ENCODE data around the gene IL19. TPM values are rescaled to one million over a fixed set of nuclear protein-coding genes. Genes with fewer than 3 reads are reported as not detected.

Gene IL19
- total and polyA plus RNA-seq, 3 experiments from 2014 or later = not detected

DNA sequence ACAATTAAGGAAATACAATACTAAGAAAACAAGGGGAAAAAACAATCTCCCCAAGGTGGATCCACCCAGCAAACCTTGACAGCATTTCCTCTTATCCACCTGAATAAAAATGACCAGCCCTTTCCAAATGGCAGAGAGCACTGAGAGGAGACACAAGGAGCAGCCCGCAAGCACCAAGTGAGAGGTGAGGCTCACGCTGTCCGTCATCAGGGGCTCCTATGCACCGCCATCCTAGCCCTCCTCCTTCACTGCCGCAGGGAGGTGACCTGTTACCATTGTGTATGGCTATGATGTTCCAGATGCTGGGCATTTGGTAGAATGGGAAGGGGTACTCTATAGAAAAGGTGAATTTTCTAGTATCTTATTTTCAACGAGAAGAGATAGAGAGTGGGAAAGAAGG lies 63.6 kb downstream of the IL19 start:
- no peak for DNase-seq
- Histone ChIP-seq H3K4me3 (ENCODE audit: low read length) (no peak overlapping the region), H3K27ac (ENCODE audit: low read depth, low read length) (no peak overlapping the region), H3K36me3 (ENCODE audit: insufficient read depth, low read length) (no peaks in the 10 kb centered on the region), H3K4me1 (ENCODE audit: insufficient read depth, low read length) (peaks cover 17% of the 10 kb centered on the region), H3K9me3 (ENCODE audit: low read length) (no peaks in the 10 kb centered on the region), H3K27me3 (ENCODE audit: insufficient read depth, low read length, poor library complexity, severe bottlenecking) (no peaks in the 10 kb centered on the region)
- Mint-ChIP-seq H3K27me3 (peaks cover 0 to 3% of the 10 kb centered on the region in 2 donors), H3K27ac (peak overlapping the region in 1 of 8 donors; percentile 18), H3K4me1 (peaks cover 34 to 41% (median 38%) of the 10 kb centered on the region in 3 donors), H3K36me3 (no peaks in the 10 kb centered on the region), H3K9me3 (no peaks in the 10 kb centered on the region), H3K4me3 (peak overlapping the region in 1 of 7 donors; percentile 43)
- ChIA-PET CTCF (interaction anchor here (0.7 to 1.5 kb wide), 2 partner anchors 17 to 69 kb away, joined by 3 read pairs; no protein-coding TSS in a partner anchor), POLR2A (interaction anchor here (0.5 to 0.6 kb wide), 2 partner anchors 10 to 995 kb away, joined by 3 to 12 read pairs; no protein-coding TSS in a partner anchor)

DNA sequence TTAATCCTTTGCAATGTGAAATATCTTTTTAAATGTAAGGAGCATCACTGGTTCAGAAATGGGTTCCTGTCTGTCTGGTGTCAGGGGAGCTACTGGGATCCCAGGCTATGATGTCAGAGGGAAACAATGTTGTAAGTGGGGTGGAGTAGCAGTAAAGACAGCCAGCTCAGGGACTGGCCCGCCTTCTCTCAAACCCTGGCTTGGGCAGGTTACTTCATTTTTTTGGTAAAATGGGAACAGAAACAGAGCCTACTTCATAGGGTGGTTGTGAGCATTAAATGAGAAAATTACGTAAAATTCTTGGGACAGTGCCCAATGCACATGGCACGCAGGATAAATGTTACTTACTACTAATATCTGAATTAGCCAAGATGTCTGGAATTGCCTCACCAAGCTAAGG lies 64.1 kb downstream of the IL19 start:
- no peaks in the 10 kb centered on the region for H3K9me3 ChIP-seq (ENCODE audit: low read length)
- no peak for DNase-seq
- H3K27ac ChIP-seq (ENCODE audit: low read depth, low read length) = no peak overlapping the region
- H3K27ac Mint-ChIP-seq = peak overlapping the region in 1 of 8 donors; percentile 18
- no peaks in the 10 kb centered on the region for H3K36me3 Mint-ChIP-seq
- H3K4me1 ChIP-seq (ENCODE audit: insufficient read depth, low read length) = peaks cover 12% of the 10 kb centered on the region
- peaks cover 29 to 36% (median 33%) of the 10 kb centered on the region in 3 donors for H3K4me1 Mint-ChIP-seq
- H3K36me3 ChIP-seq (ENCODE audit: insufficient read depth, low read length) = no peaks in the 10 kb centered on the region
- H3K27me3 ChIP-seq (ENCODE audit: insufficient read depth, low read length, poor library complexity, severe bottlenecking) = no peaks in the 10 kb centered on the region
- H3K4me3 ChIP-seq (ENCODE audit: low read length) = no peak overlapping the region
- ChIA-PET POLR2A (interaction anchor here (0.5 kb wide), 1 partner anchor 106 kb away, joined by 3 read pairs; no protein-coding TSS in a partner anchor), CTCF (interaction anchor here (1.0 to 1.6 kb wide), 3 partner anchors 18 to 171 kb away, joined by 3 to 5 read pairs (median 3); no protein-coding TSS in a partner anchor)
- H3K9me3 Mint-ChIP-seq = no peaks in the 10 kb centered on the region
- H3K27me3 Mint-ChIP-seq = peaks cover 0 to 3% of the 10 kb centered on the region in 2 donors
- no peak overlapping the region for H3K4me3 Mint-ChIP-seq

DNA sequence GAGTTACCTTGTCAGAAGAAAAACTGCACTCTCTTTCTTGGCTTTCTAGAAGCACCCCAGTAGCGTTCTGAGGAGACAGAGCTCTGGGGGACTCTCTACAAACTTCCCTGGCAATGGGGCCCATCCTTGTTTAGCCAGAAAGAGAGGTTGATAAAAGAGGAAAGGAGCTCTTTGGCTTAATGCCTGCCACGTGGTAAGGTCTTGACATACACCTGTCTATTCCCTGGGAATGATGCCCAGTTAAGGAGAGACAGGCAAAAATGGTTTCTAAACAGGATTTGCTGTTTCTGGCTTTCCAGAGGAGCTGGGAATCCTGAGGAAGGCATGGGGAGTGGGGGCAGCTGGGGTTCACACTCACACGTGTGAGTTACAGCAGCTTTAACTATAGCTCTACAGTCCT lies 64.6 kb downstream of the IL19 start:
- peaks cover 24 to 32% (median 28%) of the 10 kb centered on the region in 3 donors for H3K4me1 Mint-ChIP-seq
- H3K4me1 ChIP-seq (ENCODE audit: insufficient read depth, low read length) = peaks cover 8% of the 10 kb centered on the region
- POLR2A ChIA-PET = interaction anchor here (0.5 kb wide), 1 partner anchor 106 kb away, joined by 3 read pairs; no protein-coding TSS in a partner anchor

DNA sequence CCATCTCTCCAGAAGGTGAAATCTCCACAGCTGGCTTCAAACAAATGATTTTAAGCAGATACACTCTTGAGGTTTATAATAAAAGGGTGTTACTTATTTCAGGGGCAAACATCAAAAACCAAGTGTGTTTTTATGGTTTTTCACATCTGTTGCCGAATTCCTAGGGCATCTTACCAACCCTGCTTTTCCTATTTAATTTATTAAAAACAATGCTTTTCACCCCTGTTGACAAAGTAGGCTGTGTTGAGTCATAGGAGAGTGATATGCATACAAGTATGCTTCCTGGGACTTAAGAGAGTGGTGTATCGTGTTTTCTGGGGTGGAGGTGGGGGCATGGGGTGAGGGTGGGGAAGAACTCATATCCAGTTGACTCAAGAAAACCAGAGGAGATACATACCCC lies 65.5 kb downstream of the IL19 start:
- Mint-ChIP-seq H3K27ac (no peak overlapping the region), H3K4me1 (peaks cover 19 to 25% (median 23%) of the 10 kb centered on the region in 3 donors), H3K9me3 (no peaks in the 10 kb centered on the region), H3K36me3 (no peaks in the 10 kb centered on the region), H3K4me3 (no peak overlapping the region), H3K27me3 (peaks cover 0 to 3% of the 10 kb centered on the region in 2 donors)
- Histone ChIP-seq H3K9me3 (ENCODE audit: low read length) (no peaks in the 10 kb centered on the region), H3K4me1 (ENCODE audit: insufficient read depth, low read length) (peaks cover 7% of the 10 kb centered on the region), H3K27me3 (ENCODE audit: insufficient read depth, low read length, poor library complexity, severe bottlenecking) (no peaks in the 10 kb centered on the region), H3K27ac (ENCODE audit: low read depth, low read length) (no peak overlapping the region), H3K36me3 (ENCODE audit: insufficient read depth, low read length) (no peaks in the 10 kb centered on the region), H3K4me3 (ENCODE audit: low read length) (no peak overlapping the region)
- ChIA-PET CTCF (interaction anchor here (1.1 to 1.6 kb wide), 4 partner anchors 12 to 101 kb away, joined by 3 to 5 read pairs (median 4); no protein-coding TSS in a partner anchor), POLR2A (no interaction called here)
- DNase-seq = no peak

More for the DNA sequence above, 64.6 kb downstream of the IL19 start:
- no peaks in the 10 kb centered on the region for H3K9me3 Mint-ChIP-seq
- Histone ChIP-seq H3K27ac (ENCODE audit: low read depth, low read length) (no peak overlapping the region), H3K4me3 (ENCODE audit: low read length) (no peak overlapping the region), H3K27me3 (ENCODE audit: insufficient read depth, low read length, poor library complexity, severe bottlenecking) (no peaks in the 10 kb centered on the region), H3K36me3 (ENCODE audit: insufficient read depth, low read length) (no peaks in the 10 kb centered on the region), H3K9me3 (ENCODE audit: low read length) (no peaks in the 10 kb centered on the region)
- CTCF ChIA-PET = interaction anchor here (1.0 to 1.6 kb wide), 5 partner anchors 11 to 172 kb away, joined by 3 to 5 read pairs (median 3); no protein-coding TSS in a partner anchor
- no peak overlapping the region for H3K27ac Mint-ChIP-seq
- no peaks in the 10 kb centered on the region for H3K36me3 Mint-ChIP-seq
- DNase-seq = no peak
- H3K27me3 Mint-ChIP-seq = peaks cover 0 to 3% of the 10 kb centered on the region in 2 donors
- no peak overlapping the region for H3K4me3 Mint-ChIP-seq

DNA sequence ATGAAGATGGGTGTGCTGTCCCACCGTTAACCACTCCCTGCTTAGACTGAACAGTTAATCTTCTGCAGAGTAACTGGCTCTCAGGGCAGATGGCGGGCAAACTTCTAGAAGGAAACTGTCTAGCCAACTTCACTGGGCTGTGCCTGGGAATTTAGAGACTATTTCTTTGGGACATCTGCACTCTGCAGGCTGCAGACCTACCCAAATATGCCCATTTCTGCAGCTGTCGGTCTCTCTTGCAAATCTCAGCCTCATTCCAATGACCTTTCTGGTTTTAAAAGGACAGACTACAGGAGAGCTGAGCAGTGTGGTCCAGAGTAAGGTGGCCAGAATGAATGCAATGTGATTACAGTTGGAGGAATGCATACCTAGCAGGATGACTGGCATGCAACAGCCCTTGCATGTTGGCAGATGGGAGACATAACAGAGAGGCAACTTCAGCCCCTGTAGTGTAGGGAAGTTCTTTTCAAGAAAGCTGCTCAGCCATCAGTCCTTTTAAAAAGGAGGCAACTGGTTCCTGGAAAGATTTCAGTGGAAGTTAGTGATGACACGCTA lies 68.5 kb downstream of the IL19 start:
- no peaks in the 10 kb centered on the region for H3K27me3 ChIP-seq (ENCODE audit: insufficient read depth, low read length, poor library complexity, severe bottlenecking)
- CTCF ChIA-PET = no interaction called here
- no peaks in the 10 kb centered on the region for H3K4me1 Mint-ChIP-seq

DNA sequence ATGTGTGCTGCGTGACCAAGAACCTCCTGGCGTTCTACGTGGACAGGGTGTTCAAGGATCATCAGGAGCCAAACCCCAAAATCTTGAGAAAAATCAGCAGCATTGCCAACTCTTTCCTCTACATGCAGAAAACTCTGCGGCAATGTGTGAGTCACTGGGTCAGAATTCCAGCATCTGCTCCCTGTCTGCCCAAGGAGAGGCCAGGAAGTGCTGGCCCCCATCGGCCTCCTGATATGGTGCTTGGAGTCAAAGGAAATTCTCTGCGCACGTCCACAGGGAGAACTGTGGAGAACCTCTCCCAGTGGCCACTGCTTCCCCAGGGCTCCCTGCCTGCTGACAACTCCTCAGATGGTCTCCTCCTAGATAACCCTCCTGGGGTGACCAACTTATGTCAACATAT lies 69.3 kb downstream of the IL19 start:
- POLR2A ChIA-PET = no interaction called here
- H3K27ac ChIP-seq (ENCODE audit: low read depth, low read length) = no peak overlapping the region
- H3K4me3 ChIP-seq (ENCODE audit: low read length) = no peak overlapping the region
- no peaks in the 10 kb centered on the region for H3K27me3 ChIP-seq (ENCODE audit: insufficient read depth, low read length, poor library complexity, severe bottlenecking)
- no peaks in the 10 kb centered on the region for H3K9me3 Mint-ChIP-seq
- peaks cover 0 to 3% of the 10 kb centered on the region in 2 donors for H3K27me3 Mint-ChIP-seq
- H3K36me3 Mint-ChIP-seq = no peaks in the 10 kb centered on the region
- no peaks in the 10 kb centered on the region for H3K36me3 ChIP-seq (ENCODE audit: insufficient read depth, low read length)
- no peak overlapping the region for H3K4me3 Mint-ChIP-seq
- no peaks in the 10 kb centered on the region for H3K9me3 ChIP-seq (ENCODE audit: low read length)
- no peaks in the 10 kb centered on the region for H3K4me1 ChIP-seq (ENCODE audit: insufficient read depth, low read length)
- no peak for DNase-seq
- no peaks in the 10 kb centered on the region for H3K4me1 Mint-ChIP-seq
- no peak overlapping the region for H3K27ac Mint-ChIP-seq
- CTCF ChIA-PET = no interaction called here

More for the DNA sequence above, 68.5 kb downstream of the IL19 start:
- Mint-ChIP-seq H3K4me3 (no peak overlapping the region), H3K9me3 (no peaks in the 10 kb centered on the region), H3K36me3 (no peaks in the 10 kb centered on the region), H3K27ac (peak overlapping the region in 1 of 8 donors; percentile 61), H3K27me3 (peaks cover 0 to 3% of the 10 kb centered on the region in 2 donors)
- Histone ChIP-seq H3K36me3 (ENCODE audit: insufficient read depth, low read length) (no peaks in the 10 kb centered on the region), H3K27ac (ENCODE audit: low read depth, low read length) (no peak overlapping the region), H3K4me1 (ENCODE audit: insufficient read depth, low read length) (no peaks in the 10 kb centered on the region), H3K9me3 (ENCODE audit: low read length) (no peaks in the 10 kb centered on the region), H3K4me3 (ENCODE audit: low read length) (no peak overlapping the region)
- POLR2A ChIA-PET = no interaction called here
- no peak for DNase-seq

DNA sequence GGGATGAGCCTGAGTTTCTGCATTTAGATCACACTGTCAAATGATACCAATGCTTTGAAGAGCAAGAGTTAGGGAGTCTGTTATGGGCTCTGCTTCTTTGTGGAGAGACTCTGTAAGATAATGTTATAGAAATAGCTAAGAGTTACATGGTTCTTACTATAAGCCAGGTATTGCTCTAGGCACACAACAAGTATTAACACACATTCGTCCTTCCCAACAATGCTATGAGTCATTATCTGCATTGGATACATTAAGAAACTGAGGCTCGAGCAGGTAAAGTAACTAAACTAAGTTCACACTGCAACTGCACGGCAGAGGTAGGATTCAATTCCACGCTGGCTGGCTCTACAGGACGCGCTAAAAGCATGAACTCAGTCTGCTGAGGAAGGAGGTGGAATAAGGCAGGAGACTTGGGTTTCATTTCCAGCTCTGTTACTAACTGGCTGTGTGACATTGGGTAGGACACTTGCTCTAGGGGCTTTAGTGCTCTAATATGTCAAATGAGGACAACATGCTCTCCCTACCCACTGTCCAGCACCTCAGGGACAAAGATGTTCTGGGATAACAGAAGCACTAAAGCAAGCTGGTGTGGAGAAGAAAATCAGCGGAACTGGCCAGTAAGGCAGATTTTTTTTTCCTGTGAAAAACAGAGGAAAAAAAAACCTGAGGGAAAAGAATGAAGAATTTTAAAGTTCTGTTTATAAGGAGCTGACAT lies 71.2 kb downstream of the IL19 start:
- Histone ChIP-seq H3K36me3 (ENCODE audit: insufficient read depth, low read length) (no peaks in the 10 kb centered on the region), H3K4me3 (ENCODE audit: low read length) (no peak overlapping the region), H3K27ac (ENCODE audit: low read depth, low read length) (no peak overlapping the region), H3K9me3 (ENCODE audit: low read length) (no peaks in the 10 kb centered on the region), H3K27me3 (ENCODE audit: insufficient read depth, low read length, poor library complexity, severe bottlenecking) (no peaks in the 10 kb centered on the region), H3K4me1 (ENCODE audit: insufficient read depth, low read length) (no peaks in the 10 kb centered on the region)
- Mint-ChIP-seq H3K27me3 (peaks cover 0 to 3% of the 10 kb centered on the region in 2 donors), H3K36me3 (no peaks in the 10 kb centered on the region), H3K4me1 (no peaks in the 10 kb centered on the region), H3K9me3 (no peaks in the 10 kb centered on the region), H3K4me3 (no peak overlapping the region), H3K27ac (peak overlapping the region in 1 of 8 donors; percentile 23)
- ChIA-PET CTCF (interaction anchor here (1.3 kb wide), 1 partner anchor 16 kb away, joined by 3 read pairs; no protein-coding TSS in a partner anchor), POLR2A (no interaction called here)
- DNase-seq = no peak

DNA sequence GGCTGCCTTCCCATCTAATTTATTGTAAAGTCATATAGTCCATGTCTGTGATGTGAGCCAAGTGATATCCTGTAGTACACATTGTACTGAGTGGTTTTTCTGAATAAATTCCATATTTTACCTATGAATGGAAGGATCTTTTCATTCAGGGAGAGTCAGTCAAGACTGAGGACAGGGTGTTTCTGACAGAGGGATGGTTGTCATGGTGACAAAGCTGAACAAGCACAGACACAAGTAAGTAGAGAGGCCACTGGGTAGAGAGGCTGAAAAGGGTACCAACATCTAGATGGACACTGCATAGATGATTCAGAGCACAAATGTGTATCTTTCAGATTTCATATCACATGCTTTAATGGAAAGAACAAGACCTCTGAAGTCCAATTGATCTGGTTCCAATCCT lies 72.3 kb downstream of the IL19 start:
- Mint-ChIP-seq H3K27me3 (peaks cover under 1 to 2% of the 10 kb centered on the region in 2 donors), H3K4me3 (no peak overlapping the region), H3K36me3 (no peaks in the 10 kb centered on the region), H3K27ac (no peak overlapping the region), H3K9me3 (no peaks in the 10 kb centered on the region), H3K4me1 (no peaks in the 10 kb centered on the region)
- H3K4me1 ChIP-seq (ENCODE audit: insufficient read depth, low read length) = no peaks in the 10 kb centered on the region
- no peaks in the 10 kb centered on the region for H3K27me3 ChIP-seq (ENCODE audit: insufficient read depth, low read length, poor library complexity, severe bottlenecking)
- no peak for DNase-seq
- H3K27ac ChIP-seq (ENCODE audit: low read depth, low read length) = no peak overlapping the region
- H3K36me3 ChIP-seq (ENCODE audit: insufficient read depth, low read length) = no peaks in the 10 kb centered on the region
- ChIA-PET POLR2A (no interaction called here), CTCF (interaction anchor here (1.3 kb wide), 1 partner anchor 15 kb away, joined by 3 read pairs; no protein-coding TSS in a partner anchor)
- H3K9me3 ChIP-seq (ENCODE audit: low read length) = no peaks in the 10 kb centered on the region
- H3K4me3 ChIP-seq (ENCODE audit: low read length) = no peak overlapping the region

Data from CD8-positive, alpha-beta memory T cell (primary cell).